ENCODE data around the gene ROPN1L.
A peak's percentile ranks its signal among the peaks of the same experiment; 100 is the strongest.

The ROPN1L gene

GRCh38 chr5:10447041-10447440 is 5.4 kb downstream of the ROPN1L start:
- H3K36me3 ChIP-seq: no peaks in the 10 kb centered on the region
- no peak overlapping the region for H3K4me3 ChIP-seq
- no peaks in the 10 kb centered on the region for H3K27me3 ChIP-seq
- no peak for TF ChIP-seq CTCF (IDR thresholded peaks at IDR 0.05)
- no peak overlapping the region for H3K27ac ChIP-seq
- intact Hi-C loops (cut with DNase I; ENCODE audit: low total_unique reads): no loop called here
- no peak for DNase-seq
- H3K4me1 ChIP-seq: peaks cover 0 to 7% (median 4%) of the 10 kb centered on the region in 4 donors
- no peaks in the 10 kb centered on the region for H3K9me3 ChIP-seq

GRCh38 chr5:10448754-10449360 is 7.2 kb downstream of the ROPN1L start:
- no peak for DNase-seq
- no peaks in the 10 kb centered on the region for H3K9me3 ChIP-seq

GRCh38 chr5:10451137-10451824 is 9.6 kb downstream of the ROPN1L start:
- H3K4me3 ChIP-seq: no peak overlapping the region
- H3K9me3 ChIP-seq: no peaks in the 10 kb centered on the region
- no peaks in the 10 kb centered on the region for H3K36me3 ChIP-seq
- no peak overlapping the region for H3K27ac ChIP-seq
- no peak for DNase-seq
- TF ChIP-seq CTCF (IDR thresholded peaks at IDR 0.05): no peak
- H3K27me3 ChIP-seq: no peaks in the 10 kb centered on the region
- H3K4me1 ChIP-seq: peaks cover 0 to 15% (median 7%) of the 10 kb centered on the region in 4 donors
- intact Hi-C loops (cut with DNase I; ENCODE audit: low total_unique reads): loop anchor here (10.0 kb wide), 1 partner anchor 84 kb away; no protein-coding TSS in a partner anchor

More at GRCh38 chr5:10448754-10449360, 7.2 kb downstream of the ROPN1L start:
- H3K4me1 ChIP-seq: peaks cover 0 to 11% (median 7%) of the 10 kb centered on the region in 4 donors
- intact Hi-C loops (cut with DNase I; ENCODE audit: low total_unique reads): no loop called here
- H3K4me3 ChIP-seq: no peak overlapping the region
- no peaks in the 10 kb centered on the region for H3K36me3 ChIP-seq
- H3K27me3 ChIP-seq: no peaks in the 10 kb centered on the region
- no peak for TF ChIP-seq CTCF (IDR thresholded peaks at IDR 0.05)
- no peak overlapping the region for H3K27ac ChIP-seq

GRCh38 chr5:10452768-10453331 is 11.2 kb downstream of the ROPN1L start:
- Histone ChIP-seq H3K4me1 (peaks cover 0 to 15% (median 11%) of the 10 kb centered on the region in 4 donors), H3K4me3 (no peak overlapping the region), H3K27me3 (peaks cover 0 to 6% of the 10 kb centered on the region in 2 donors), H3K36me3 (no peaks in the 10 kb centered on the region), H3K9me3 (no peaks in the 10 kb centered on the region), H3K27ac (no peak overlapping the region)
- TF ChIP-seq CTCF (IDR thresholded peaks at IDR 0.05): peak; percentile 71 to 80
- intact Hi-C loops (cut with DNase I; ENCODE audit: low total_unique reads): loop anchor here (10.0 kb wide), 1 partner anchor 82 kb away; no protein-coding TSS in a partner anchor
- DNase-seq: no peak

GRCh38 chr5:10453545-10453944 is 11.9 kb downstream of the ROPN1L start:
- no peak for TF ChIP-seq CTCF (IDR thresholded peaks at IDR 0.05)
- Histone ChIP-seq H3K4me3 (no peak overlapping the region), H3K9me3 (no peaks in the 10 kb centered on the region), H3K36me3 (no peaks in the 10 kb centered on the region), H3K27me3 (peaks cover 0 to 6% of the 10 kb centered on the region in 2 donors), H3K27ac (no peak overlapping the region), H3K4me1 (peaks cover 0 to 15% (median 11%) of the 10 kb centered on the region in 4 donors)
- DNase-seq: no peak
- intact Hi-C loops (cut with DNase I; ENCODE audit: low total_unique reads): loop anchor here (10.0 kb wide), 1 partner anchor 81 kb away; no protein-coding TSS in a partner anchor

All from tibial artery (tissue), 4 donors.